CD1c-positive myeloid dendritic cell (primary cell): ENCODE measurements around the gene RNASEH2A.
A peak's percentile ranks its signal among the peaks of the same experiment; 100 is the strongest.

ENCODE experiments used
- DNase-seq: peaks from one replicate; pipeline ENCODE4 v3.0.0-alpha.2; 2016; ENCODE audit errors: extremely low spot score

RNASEH2A gene

DNA sequence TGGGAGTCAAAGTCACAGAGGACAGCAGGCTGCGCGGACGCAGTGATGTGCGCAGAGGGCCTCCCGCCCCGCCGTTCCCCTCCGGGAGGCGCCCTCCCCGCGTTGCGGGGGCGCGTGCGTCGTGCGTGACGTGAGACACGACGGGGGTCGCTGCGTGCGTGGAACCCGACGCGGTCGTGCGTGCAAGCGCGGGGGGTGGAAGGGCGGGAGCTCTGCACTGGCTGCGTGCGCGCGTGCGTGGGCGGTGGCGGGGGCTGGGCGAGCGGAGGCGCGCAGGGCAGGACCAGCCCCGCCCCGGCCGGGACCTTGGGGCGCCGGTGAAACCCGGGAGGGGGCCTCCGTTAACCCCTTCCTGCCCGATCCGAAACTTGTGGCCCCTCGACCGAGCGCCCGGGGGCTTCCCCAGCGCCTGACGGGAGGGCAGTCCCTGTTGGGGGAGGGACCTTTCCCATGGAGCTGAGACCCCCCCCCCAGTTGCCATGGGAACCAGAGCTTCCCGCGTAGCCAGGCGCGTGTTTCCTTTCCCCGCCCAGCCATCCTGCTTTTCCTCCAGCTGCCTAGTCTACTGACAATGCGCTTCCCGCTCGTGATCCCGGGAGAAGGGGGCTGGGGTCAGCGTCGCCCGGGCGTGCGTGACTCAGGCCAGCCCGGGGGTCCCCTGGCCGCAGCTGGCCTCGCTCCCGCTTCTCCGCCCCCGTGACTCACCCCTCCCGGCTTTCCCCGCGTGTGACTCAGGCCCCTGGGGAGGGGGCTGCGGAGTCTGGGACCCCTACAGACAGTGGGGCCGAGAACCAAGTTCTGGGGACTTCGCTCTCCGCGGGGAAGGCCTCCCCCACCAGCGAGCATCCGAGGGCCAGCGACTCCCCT is 23.7 kb upstream of the RNASEH2A start:
- peak; percentile 96 for DNase-seq

DNA sequence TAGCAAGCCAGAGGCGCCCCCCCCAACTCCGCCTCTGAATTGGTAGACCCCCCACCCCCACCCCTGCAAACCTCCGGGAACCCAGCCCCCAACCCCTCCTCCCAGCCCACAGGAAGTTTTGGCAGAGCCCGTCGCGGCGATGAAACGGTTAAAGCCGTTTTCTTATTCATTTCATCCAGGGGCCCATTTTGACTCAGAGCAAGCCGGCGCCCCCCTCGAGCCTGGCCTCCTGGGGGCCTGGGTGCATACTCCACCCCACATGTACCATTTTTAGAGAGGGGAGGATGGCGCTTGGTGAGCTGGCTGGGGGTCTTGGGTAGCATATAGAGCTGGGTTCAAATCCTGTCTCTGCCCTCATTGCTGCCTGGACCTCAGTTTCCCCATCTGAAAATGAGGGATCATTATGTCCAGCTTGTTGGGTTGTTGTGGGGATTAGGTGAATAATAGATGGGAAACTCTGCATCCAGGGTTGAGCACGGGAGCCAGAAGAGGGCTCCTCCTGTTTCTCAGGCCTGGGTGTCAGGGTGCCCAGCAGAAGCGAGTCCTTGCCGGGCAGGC is 23.0 kb upstream of the RNASEH2A start:
- DNase-seq, result peak; percentile 20

- DNase-seq, result peak; percentile 58
Observed at GRCh38 chr19:12783849-12784393, 22.5 kb upstream of the RNASEH2A start.

GRCh38 chr19:12784394-12784870 is 22.0 kb upstream of the RNASEH2A start:
- peak; percentile 18 for DNase-seq

DNA sequence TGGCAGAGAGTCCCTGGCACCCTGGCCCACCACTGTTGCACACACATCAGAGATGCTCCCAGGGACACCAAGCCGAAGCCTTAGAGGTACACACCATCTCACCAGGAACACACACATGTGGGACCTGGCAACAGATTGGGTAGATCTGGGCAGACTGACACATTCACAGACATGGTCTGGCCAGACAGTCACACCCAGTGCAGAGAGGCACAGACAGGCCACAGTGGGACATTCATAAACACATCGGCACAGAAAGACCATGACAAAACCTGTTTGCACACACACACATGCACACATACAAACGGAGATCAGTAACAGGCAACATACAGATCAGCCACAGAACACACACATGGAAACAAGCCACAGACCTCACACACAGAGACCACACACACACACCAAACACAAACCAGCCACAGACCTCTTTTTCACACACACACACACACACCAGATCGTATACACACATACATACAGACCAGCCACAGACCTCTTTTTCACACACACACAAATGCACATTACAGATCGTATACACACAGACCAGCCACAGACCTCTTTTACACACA is 21.4 kb upstream of the RNASEH2A start:
- DNase-seq, result peak; percentile 33

GRCh38 chr19:12785431-12786031 is 20.9 kb upstream of the RNASEH2A start:
- peak; percentile 77 for DNase-seq

GRCh38 chr19:12786141-12786870 is 20.1 kb upstream of the RNASEH2A start:
- DNase-seq, result peak; percentile 95

DNA sequence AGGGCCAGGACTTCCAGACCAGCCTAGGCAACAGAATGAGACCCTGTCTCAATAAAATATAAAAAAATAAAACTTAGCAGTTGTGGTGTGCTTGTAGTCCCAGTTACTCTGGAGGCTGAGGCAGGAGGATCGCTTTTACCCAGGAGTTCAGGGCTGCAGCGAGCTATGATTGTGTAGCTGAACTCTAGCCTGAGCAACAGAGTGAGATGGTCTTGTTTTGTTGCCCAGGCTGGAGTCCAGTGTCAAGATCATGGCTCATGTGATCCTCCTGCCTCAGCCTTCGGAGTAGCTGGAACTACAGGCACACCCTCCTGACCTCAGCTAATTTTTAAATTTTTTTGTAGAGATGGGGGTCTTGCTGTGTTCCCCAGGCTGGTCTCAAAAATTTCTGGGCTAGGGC is 19.4 kb upstream of the RNASEH2A start:
- DNase-seq, result peak; percentile 33

- no peak for DNase-seq
Observed at GRCh38 chr19:12787458-12787857, 18.9 kb upstream of the RNASEH2A start.

DNA sequence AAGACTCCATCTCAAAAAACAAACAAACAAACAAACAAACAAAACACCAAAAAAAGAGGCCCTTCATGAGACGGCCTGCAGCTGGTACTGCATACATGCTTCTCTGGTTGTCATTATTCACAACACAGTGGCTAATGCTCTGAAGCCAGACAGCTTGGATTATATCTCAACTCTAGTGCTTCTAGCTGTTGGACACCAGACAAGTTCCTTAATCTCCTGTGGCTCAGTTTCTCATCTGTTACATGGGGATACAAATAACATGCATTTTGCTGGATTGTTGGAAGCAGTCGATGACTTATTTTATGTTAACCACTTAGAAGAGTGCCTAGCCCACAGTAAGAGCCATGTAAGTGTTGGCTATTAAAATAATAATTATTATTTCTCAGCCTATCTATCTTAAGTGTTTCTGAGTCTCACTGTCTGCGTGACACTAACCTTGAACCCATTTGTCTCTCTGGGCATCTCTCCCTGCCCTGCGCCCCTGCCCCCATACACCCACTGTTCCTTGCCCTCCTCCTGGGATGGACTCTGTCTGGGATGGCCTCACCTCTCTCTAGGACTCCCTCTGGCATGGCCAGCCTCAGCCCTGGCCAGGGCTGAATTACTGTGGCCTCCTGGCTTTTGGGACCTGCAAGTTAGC is 18.2 kb upstream of the RNASEH2A start:
- DNase-seq, result peak; percentile 21

- peak; percentile 84 for DNase-seq
Observed at GRCh38 chr19:12788682-12789097, 17.7 kb upstream of the RNASEH2A start.

DNA sequence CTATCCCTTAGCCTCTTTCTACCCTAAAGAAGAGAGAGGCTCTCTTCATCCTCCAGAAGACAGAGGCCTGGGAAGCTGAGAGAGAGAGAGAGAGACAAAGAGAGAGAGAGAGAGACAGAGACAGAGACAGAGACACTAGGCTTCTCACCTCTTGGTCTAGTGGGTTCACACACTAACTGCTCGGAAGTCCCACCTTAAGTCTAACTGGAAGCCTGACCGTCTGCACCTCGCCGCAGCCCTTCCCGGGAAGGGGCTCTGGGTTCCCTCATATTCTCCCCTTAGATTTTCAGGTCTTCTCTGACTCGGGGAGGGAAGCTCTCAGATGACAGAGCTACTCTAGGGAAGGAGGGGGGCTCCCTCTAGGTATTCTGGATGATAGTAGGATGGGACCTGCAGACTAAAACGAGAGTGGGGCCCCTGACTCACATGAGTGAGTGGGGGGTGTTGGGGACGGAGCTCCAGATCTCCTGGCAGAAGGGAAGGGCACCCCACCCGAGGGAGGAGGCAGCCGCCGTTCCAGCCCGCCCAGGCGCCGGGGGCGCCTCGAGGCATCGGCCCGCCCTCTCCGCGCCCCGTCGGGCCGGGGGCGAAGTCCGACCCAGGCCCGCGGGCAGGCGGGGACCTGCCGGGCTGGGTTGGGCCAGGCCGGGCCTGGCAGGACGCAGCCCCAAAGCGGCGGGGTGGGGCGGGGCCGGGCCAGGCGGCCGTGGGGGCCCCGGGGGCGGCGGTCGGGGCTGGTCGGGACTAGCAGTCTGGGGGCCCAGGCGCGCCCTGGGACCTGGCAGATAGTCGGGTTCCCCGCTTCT is 17.1 kb upstream of the RNASEH2A start:
- DNase-seq, result no peak

GRCh38 chr19:12789904-12790619 is 16.3 kb upstream of the RNASEH2A start:
- DNase-seq, result peak; percentile 99

DNA sequence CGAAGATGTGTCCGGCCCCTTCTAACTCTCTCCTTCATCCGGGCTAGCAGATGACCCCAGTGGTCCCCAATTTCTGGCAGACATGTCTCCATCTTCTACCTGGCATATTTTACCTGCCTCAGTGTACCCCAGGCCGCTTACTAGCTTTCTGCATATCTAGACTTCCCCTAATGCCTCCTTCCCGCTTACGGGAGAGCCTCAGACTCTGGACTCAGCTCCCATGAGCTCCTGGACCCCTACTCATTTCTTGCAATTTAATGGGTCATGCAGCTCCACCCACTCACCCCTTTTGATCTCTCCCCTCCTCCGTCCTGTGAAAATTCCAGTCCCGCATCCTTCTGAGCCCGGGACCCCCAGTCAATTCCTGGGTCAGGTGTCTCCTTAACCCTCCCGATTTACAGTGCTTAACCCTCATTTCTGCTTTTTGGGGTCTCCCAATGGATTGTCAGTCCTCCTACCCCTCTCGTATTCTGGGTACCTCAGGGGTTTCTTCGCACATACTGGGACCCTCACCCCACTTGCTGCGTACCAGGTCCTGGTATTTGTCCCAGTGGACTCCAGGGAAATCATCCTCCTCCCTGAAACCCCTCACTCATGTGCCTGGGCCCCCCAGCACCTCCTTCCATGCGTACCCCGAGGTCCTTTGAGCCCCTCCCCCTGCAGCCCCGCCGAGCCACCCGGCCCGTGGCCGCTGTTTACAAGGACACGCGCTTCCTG is 15.6 kb upstream of the RNASEH2A start:
- DNase-seq, result peak; percentile 44

GRCh38 chr19:12791345-12792050 is 14.9 kb upstream of the RNASEH2A start, which contains the start of gene JUNB:
Gene JUNB (plus strand): TSS chr19:12791486. CDS start chr19:12791772, 286 bp downstream.
- peak; percentile 99 for DNase-seq

GRCh38 chr19:12792051-12792852 is 14.1 kb upstream of the RNASEH2A start:
- DNase-seq, result peak; percentile 83

DNA sequence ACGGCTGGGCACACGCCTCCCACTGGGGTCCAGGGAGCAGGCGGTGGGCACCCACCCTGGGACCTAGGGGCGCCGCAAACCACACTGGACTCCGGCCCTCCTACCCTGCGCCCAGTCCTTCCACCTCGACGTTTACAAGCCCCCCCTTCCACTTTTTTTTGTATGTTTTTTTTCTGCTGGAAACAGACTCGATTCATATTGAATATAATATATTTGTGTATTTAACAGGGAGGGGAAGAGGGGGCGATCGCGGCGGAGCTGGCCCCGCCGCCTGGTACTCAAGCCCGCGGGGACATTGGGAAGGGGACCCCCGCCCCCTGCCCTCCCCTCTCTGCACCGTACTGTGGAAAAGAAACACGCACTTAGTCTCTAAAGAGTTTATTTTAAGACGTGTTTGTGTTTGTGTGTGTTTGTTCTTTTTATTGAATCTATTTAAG is 13.5 kb upstream of the RNASEH2A start:
- DNase-seq, result no peak
